Measurements from ENCODE around the gene MED8.
A peak's percentile ranks its signal among the peaks of the same experiment; 100 is the strongest.

MED8 gene

GRCh38 chr1:43360616-43361015 is 29.0 kb downstream of the MED8 start:
- Histone ChIP-seq H4K20me1 (peaks cover 18 to 67% (median 51%) of the 10 kb centered on the region in 11 experiments; a peak in 21 of 22 replicates), H3K4me3 (peak overlapping the region in 8 of 10 experiments; percentile 71 to 90 (median 80); a peak in 15 of 20 replicates), H3K36me3 (peaks cover 56 to 62% (median 60%) of the 10 kb centered on the region in 11 experiments), H3K4me1 (peaks cover 54 to 80% (median 74%) of the 10 kb centered on the region in 10 experiments), H3K9me3 (replicated peaks in 1 of 11) (no peaks in the 10 kb centered on the region), H3K9ac (peak overlapping the region in 10 of 11 experiments; percentile 69 to 94 (median 90); a peak in 14 of 22 replicates), H3K27me3 (no peaks in the 10 kb centered on the region), H3K4me2 (peak overlapping the region; percentile 95 to 100 (median 98)), H3K27ac (0 out of 22 replicates have a peak overlapping the region, but pooled peaks of 4 of the 11 experiments have one; percentile 22 to 82 (median 24))
- no peak for TF ChIP-seq Cebpa-rat (IDR thresholded peaks at IDR 0.05)

- peak overlapping the region; percentile 95 to 100 (median 98) for H3K4me2 ChIP-seq
- H3K27me3 ChIP-seq: no peaks in the 10 kb centered on the region
- H3K27ac ChIP-seq: peak overlapping the region in 9 of 11 experiments; percentile 76 to 93 (median 85); a peak in 17 of 22 replicates
- peaks cover 13 to 58% (median 41%) of the 10 kb centered on the region in 11 experiments; a peak in 21 of 22 replicates for H4K20me1 ChIP-seq
- H3K4me3 ChIP-seq: peak overlapping the region in 9 of 10 experiments; percentile 65 to 90 (median 80); a peak in 18 of 20 replicates
- H3K4me1 ChIP-seq: peaks cover 52 to 71% (median 65%) of the 10 kb centered on the region in 10 experiments
- H3K9ac ChIP-seq: peak overlapping the region; percentile 52 to 94 (median 90)
- no peak for TF ChIP-seq Cebpa-rat (IDR thresholded peaks at IDR 0.05)
- H3K36me3 ChIP-seq: peaks cover 47 to 53% (median 51%) of the 10 kb centered on the region in 11 experiments
- H3K9me3 ChIP-seq (replicated peaks in 1 of 11): no peaks in the 10 kb centered on the region
Measured at GRCh38 chr1:43359696-43360095, 29.9 kb downstream of the MED8 start.

GRCh38 chr1:43358746-43359693 is 30.6 kb downstream of the MED8 start, which contains the start of gene CDC20:
TSS of gene CDC20 (plus strand) at chr1:43358981. CDS start at chr1:43359216, 235 bp downstream.
- Histone ChIP-seq H4K20me1 (peaks cover 13 to 51% (median 35%) of the 10 kb centered on the region in 11 experiments; a peak in 21 of 22 replicates), H3K4me3 (peak within 1 kb of the TSS; percentile 65 to 90 (median 78)), H3K27ac (peak within 1 kb of the TSS; percentile 59 to 94 (median 89)), H3K4me1 (peaks cover 52 to 64% (median 59%) of the 10 kb centered on the region in 10 experiments), H3K9me3 (replicated peaks in 1 of 11) (no peaks in the 10 kb centered on the region), H3K36me3 (peaks cover 41 to 46% (median 44%) of the 10 kb centered on the region in 11 experiments), H3K4me2 (peak within 1 kb of the TSS; percentile 95 to 100 (median 98)), H3K9ac (peak within 1 kb of the TSS; percentile 82 to 94 (median 91)), H3K27me3 (no peaks in the 10 kb centered on the region)
- no peak for TF ChIP-seq Cebpa-rat (IDR thresholded peaks at IDR 0.05)

GRCh38 chr1:43358121-43358745 is 31.4 kb downstream of the MED8 start:
- peak overlapping the region; percentile 59 to 94 (median 89) for H3K27ac ChIP-seq
- no peaks in the 10 kb centered on the region for H3K27me3 ChIP-seq
- H3K4me3 ChIP-seq: peak overlapping the region; percentile 65 to 90 (median 78)
- H3K4me2 ChIP-seq: peak overlapping the region; percentile 71 to 96 (median 91)
- peaks cover 33 to 38% (median 36%) of the 10 kb centered on the region in 11 experiments for H3K36me3 ChIP-seq
- H3K4me1 ChIP-seq: peaks cover 50 to 59% (median 52%) of the 10 kb centered on the region in 10 experiments
- H4K20me1 ChIP-seq: peaks cover 8 to 44% (median 28%) of the 10 kb centered on the region in 11 experiments; a peak in 20 of 22 replicates
- H3K9me3 ChIP-seq (replicated peaks in 1 of 11): no peaks in the 10 kb centered on the region
- TF ChIP-seq Cebpa-rat (IDR thresholded peaks at IDR 0.05): no peak
- H3K9ac ChIP-seq: peak overlapping the region; percentile 82 to 94 (median 91)

GRCh38 chr1:43357251-43357650 is 32.3 kb downstream of the MED8 start:
- H4K20me1 ChIP-seq: peaks cover 8 to 35% (median 24%) of the 10 kb centered on the region in 11 experiments; a peak in 20 of 22 replicates

GRCh38 chr1:43354936-43355335 is 34.7 kb downstream of the MED8 start:
- H4K20me1 ChIP-seq: peaks cover 2 to 11% (median 7%) of the 10 kb centered on the region in 11 experiments; a peak in 20 of 22 replicates
- H3K36me3 ChIP-seq: peaks cover 0 to 5% (median 3%) of the 10 kb centered on the region in 11 experiments; a peak in 14 of 22 replicates
- TF ChIP-seq Cebpa-rat (IDR thresholded peaks at IDR 0.05): no peak
- no peak overlapping the region for H3K27ac ChIP-seq
- H3K27me3 ChIP-seq: no peaks in the 10 kb centered on the region
- H3K4me1 ChIP-seq: peaks cover 34 to 47% (median 38%) of the 10 kb centered on the region in 10 experiments
- H3K9me3 ChIP-seq (replicated peaks in 1 of 11): no peaks in the 10 kb centered on the region
- H3K4me3 ChIP-seq: no peak overlapping the region
- H3K4me2 ChIP-seq: no peak overlapping the region
- H3K9ac ChIP-seq: no peak overlapping the region

More at GRCh38 chr1:43357251-43357650, 32.3 kb downstream of the MED8 start:
- Histone ChIP-seq H3K27me3 (no peaks in the 10 kb centered on the region), H3K27ac (peak overlapping the region in 2 of 11 experiments; percentile 80 to 93; a peak in 3 of 22 replicates), H3K4me2 (peak overlapping the region; percentile 71 to 96 (median 91); a peak in 21 of 22 replicates), H3K4me3 (peak overlapping the region in 5 of 10 experiments; percentile 65 to 90 (median 71); a peak in 7 of 20 replicates), H3K9ac (peak overlapping the region in 3 of 11 experiments; percentile 86 to 92 (median 90); a peak in 4 of 22 replicates), H3K9me3 (replicated peaks in 1 of 11) (no peaks in the 10 kb centered on the region), H3K36me3 (peaks cover 23 to 29% (median 27%) of the 10 kb centered on the region in 11 experiments), H3K4me1 (peaks cover 50 to 59% (median 53%) of the 10 kb centered on the region in 10 experiments)
- TF ChIP-seq Cebpa-rat (IDR thresholded peaks at IDR 0.05): no peak

GRCh38 chr1:43354471-43354870 is 35.1 kb downstream of the MED8 start:
- Histone ChIP-seq H3K27me3 (no peaks in the 10 kb centered on the region), H3K27ac (no peak overlapping the region), H3K4me1 (peaks cover 34 to 47% (median 37%) of the 10 kb centered on the region in 10 experiments), H3K4me2 (no peak overlapping the region), H3K36me3 (peaks cover 0 to under 1% (median 0%) of the 10 kb centered on the region in 11 experiments; a peak in 2 of 22 replicates), H4K20me1 (peaks cover 0 to 7% (median 2%) of the 10 kb centered on the region in 11 experiments; a peak in 10 of 22 replicates), H3K4me3 (no peak overlapping the region), H3K9me3 (replicated peaks in 1 of 11) (no peaks in the 10 kb centered on the region), H3K9ac (no peak overlapping the region)
- no peak for TF ChIP-seq Cebpa-rat (IDR thresholded peaks at IDR 0.05)

GRCh38 chr1:43352881-43353280 is 36.7 kb downstream of the MED8 start:
- no peaks in the 10 kb centered on the region for H3K27me3 ChIP-seq
- H3K27ac ChIP-seq: no peak overlapping the region
- no peak for TF ChIP-seq Cebpa-rat (IDR thresholded peaks at IDR 0.05)
- H3K4me3 ChIP-seq: no peak overlapping the region
- H3K4me2 ChIP-seq: peak overlapping the region in 7 of 11 experiments; percentile 7 to 64 (median 14); a peak in 9 of 22 replicates
- no peak overlapping the region for H3K9ac ChIP-seq
- H3K4me1 ChIP-seq: peaks cover 29 to 52% (median 39%) of the 10 kb centered on the region in 10 experiments
- no peaks in the 10 kb centered on the region for H4K20me1 ChIP-seq
- no peaks in the 10 kb centered on the region for H3K9me3 ChIP-seq (replicated peaks in 1 of 11)
- H3K36me3 ChIP-seq: no peaks in the 10 kb centered on the region

Data from BLaER1 treated with 17β-estradiol and CSF1 and Interleukin-3, amounts not matched to agents 10 nM and 100 nM (cell line).